Right lung (tissue), 5 donors: ENCODE results near the gene SART3. TPM values are rescaled to one million over a fixed set of nuclear protein-coding genes. Genes with fewer than 3 reads are reported as not detected.
"Not testable (repeated sequence)": the region's sequence is repeated elsewhere in the genome, so short reads cannot be mapped to it uniquely, and the experiment has no call there.

Experiments
- DNase-seq, 2 donors: peaks; one replicate each; pipeline ENCODE4 v3.0.0-alpha.2; 2013
- polyA plus RNA-seq, 5 donors: library from polyadenylated mRNA; unstranded; fragments of 120-200 nt; gene quantifications; one replicate each; pipeline versions ENCODE4 v1.2.1 to v1.2.3, GENCODE V29; 2013; ENCODE audit warnings: inconsistent platforms in 1 of 5, low replicate concordance in 1 of 5; ENCODE audit not compliant: insufficient read length in 5 of 5, insufficient read depth in 1 of 5

Gene SART3
- polyA plus RNA-seq, 5 donors = 53.3 to 78.7 (median 61.3) TPM

- DNase-seq = no peak
Measured at GRCh38 chr12:108565146-108565545, 4.2 kb upstream of the SART3 start.

GRCh38 chr12:108564724-108565123 is 3.8 kb upstream of the SART3 start:
- DNase-seq = no peak

GRCh38 chr12:108563804-108564151 is 2.8 kb upstream of the SART3 start:
- DNase-seq = no peak

- peak; percentile 70 to 77 for DNase-seq
Measured at GRCh38 chr12:108563136-108563803, 2.3 kb upstream of the SART3 start.

- peak; percentile 99 for DNase-seq
Measured at GRCh38 chr12:108562348-108563135, 1.6 kb upstream of the SART3 start, which contains the start of gene ISCU. TSS of gene ISCU (plus strand) at chr12:108562596. CDS start at chr12:108562623, 27 bp downstream.

GRCh38 chr12:108561852-108562347 is 927 bp upstream of the SART3 start:
- DNase-seq = no peak

- DNase-seq = no peak
Measured at GRCh38 chr12:108560321-108560721, 652 bp downstream of the SART3 start.

- DNase-seq = no peak
Measured at GRCh38 chr12:108559748-108560147, 1.2 kb downstream of the SART3 start.

GRCh38 chr12:108559007-108559655 is 1.8 kb downstream of the SART3 start:
- no peak for DNase-seq

- not testable (repeated sequence) for DNase-seq
Measured at GRCh38 chr12:108555383-108555782, 5.6 kb downstream of the SART3 start.

GRCh38 chr12:108553799-108554198 is 7.2 kb downstream of the SART3 start:
- DNase-seq = no peak

- no peak for DNase-seq
Measured at GRCh38 chr12:108551535-108551934, 9.4 kb downstream of the SART3 start.

- no peak for DNase-seq
Measured at GRCh38 chr12:108548954-108549521, 11.9 kb downstream of the SART3 start.

GRCh38 chr12:108547686-108548085 is 13.3 kb downstream of the SART3 start:
- no peak for DNase-seq

GRCh38 chr12:108543652-108544051 is 17.3 kb downstream of the SART3 start:
- DNase-seq = no peak

- DNase-seq = no peak
Measured at GRCh38 chr12:108542320-108542719, 18.7 kb downstream of the SART3 start.

- DNase-seq = peak in 1 of 2 donors; percentile 6
Measured at GRCh38 chr12:108538616-108539195, 22.3 kb downstream of the SART3 start.

- DNase-seq = peak in 1 of 2 donors; percentile 24
Measured at GRCh38 chr12:108538146-108538545, 22.8 kb downstream of the SART3 start.

GRCh38 chr12:108531929-108532848 is 28.8 kb downstream of the SART3 start:
- DNase-seq = no peak

GRCh38 chr12:108530161-108530560 is 30.8 kb downstream of the SART3 start:
- DNase-seq = no peak

GRCh38 chr12:108527166-108527496 is 33.8 kb downstream of the SART3 start:
- DNase-seq = no peak
